HT-29 (cell line): Measurements from ENCODE around the gene STC2. TPM values are rescaled to one million over a fixed set of nuclear protein-coding genes. Genes with fewer than 3 reads are reported as not detected.
"Not testable (repeated sequence)": the region's sequence is repeated elsewhere in the genome, so short reads cannot be mapped to it uniquely, and the experiment has no call there.

ENCODE experiments used
- DNase-seq: peaks from one replicate; pipeline ENCODE4 v3.0.0-alpha.2; 2015; ENCODE audit warnings: low spot score
- total RNA-seq: library from RNA; depleted of rRNA; stranded (reverse); fragments of >200 nt; shearing (Covaris generic); gene quantifications from 2 replicates; pipeline ENCODE4 v1.2.3, GENCODE V29; 2014; rRNA removed

Gene STC2
- not detected in 2 replicates for total RNA-seq

DNA sequence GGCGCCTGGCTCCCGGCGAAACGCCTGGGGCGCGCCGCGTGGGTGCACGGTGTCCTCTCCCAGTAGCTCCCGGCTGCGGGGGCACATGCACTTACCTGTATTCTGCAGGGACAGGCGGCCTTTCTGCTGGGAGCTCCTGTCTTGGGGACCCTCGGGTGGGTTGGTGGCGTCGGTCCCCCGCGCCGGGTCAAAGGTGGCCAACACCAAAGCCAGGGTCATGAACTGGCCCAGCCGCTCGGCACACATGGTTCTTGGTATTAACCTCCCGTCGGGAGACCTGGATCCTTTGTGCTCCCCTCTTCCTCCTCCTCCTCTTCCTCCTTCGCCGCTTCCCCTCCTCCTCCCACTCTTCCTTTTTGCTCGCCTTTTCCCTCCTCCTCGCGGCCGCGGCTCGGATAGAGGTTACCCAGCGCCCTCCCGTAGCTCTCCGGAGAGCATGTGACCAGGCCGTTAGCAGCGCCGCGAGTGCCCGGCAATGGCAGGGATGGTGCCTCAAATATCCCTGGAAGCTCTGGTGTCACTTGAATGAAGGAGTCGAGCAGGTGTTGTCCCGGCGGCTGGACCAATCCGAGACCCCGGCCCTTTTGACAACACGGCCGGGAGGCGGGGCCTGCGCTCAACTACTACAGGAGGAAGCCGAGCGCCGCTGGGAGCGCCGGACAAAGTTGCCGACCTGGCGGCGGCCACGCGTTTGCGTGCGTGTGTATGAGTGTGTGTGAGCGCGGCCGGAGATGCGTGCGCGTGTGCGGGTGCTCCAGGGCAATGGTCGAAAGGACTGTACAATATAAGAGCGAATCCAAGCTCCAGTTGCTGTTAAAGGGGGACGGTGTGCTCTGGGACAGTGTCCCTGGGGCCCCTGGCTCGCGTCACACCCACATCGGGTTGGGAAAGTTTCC lies at the start of gene STC2:
STC2 (minus strand) TSS at position 467 of the 896 bp plus-strand sequence; CDS start at position 246, 221 bp downstream.
- DNase-seq = no peak

DNA sequence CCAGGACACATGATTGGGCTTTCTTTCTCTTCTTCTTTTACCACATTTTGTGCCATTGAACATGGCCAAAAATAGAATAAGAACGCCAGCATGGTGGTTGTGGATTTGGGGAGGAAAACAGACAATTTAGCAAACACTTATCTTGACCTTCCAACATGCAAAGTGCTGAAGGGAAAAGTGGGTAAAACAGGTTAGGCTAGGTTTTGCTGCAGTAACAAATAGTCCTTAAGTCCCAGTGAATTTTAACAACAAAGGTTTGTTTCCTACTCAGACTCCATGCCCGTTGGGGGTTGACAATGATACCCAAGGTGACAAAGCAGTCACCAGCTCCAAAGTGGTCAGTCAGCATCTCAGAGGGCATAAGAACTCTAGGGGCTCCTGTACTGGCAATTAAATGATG lies 43.2 kb upstream of the STC2 start:
- no peak for DNase-seq

DNA sequence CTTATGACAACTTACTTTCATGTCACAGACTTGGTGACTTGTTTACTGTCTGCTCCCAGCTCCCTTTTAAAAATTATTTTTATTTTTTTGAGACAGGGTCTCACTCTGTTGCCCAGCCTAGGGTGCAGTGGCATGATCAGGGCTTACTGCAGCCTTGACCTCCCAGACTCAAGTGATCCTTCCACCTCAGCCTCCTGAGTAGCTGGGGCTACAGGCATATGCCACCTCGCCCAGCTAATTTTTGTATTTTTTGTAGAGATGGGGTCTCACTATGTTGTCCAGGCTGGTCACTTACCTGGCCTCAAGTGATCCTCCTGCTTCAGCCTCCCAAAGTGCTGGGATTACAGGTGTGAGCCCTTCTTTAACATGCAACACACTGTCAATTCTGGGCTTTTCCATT lies 35.2 kb upstream of the STC2 start:
- DNase-seq = not testable (repeated sequence)

GRCh38 chr5:173355561-173355960 lies 27.3 kb upstream of the STC2 start:
- no peak for DNase-seq

GRCh38 chr5:173354645-173355044 lies 26.4 kb upstream of the STC2 start:
- no peak for DNase-seq

DNA sequence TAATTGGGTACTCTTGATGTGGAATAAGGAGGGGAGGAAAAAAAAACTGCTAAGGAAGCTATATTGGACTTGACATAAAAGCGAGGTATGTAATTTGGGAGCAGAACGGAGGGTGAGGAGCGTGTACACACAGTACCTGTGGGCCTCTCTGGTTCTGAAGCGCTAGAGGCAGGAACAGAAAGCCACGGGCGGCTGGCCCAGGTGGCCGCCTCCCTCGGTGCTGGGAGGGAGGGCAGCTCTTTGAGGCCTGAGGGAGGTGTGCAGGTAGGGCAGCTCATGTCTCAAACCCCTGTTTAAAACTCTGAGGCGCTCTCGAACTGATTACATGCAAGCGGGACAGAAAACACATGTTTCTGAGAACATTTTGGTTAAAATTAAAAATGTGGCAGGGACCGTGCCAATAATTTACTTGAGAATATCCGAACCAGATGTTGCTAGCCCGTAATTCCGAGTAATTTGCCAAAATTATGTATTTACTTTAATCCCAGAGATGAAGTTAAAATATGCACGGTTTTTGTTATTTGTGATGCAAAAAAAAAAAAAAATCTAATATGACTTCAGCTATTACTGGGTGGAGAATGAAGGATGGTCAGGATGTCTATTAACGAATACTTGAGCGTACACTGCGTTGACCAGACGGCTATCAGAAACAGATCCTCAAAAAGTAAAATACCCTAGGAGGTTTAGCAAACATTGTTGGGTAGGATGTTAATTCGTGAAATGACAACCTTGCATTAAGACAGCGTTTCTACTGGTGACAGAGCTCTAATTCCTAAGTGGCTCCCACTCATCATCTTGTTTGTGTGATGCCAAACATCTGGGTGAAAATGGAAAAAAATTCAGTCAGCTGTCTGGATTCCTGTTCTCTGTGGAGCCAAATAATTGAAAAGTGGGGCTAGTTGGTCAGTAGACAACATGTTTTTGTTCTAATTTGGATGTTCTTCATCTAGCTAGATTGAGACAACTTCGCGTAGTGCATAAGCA lies 24.4 kb upstream of the STC2 start:
- DNase-seq = no peak

DNA sequence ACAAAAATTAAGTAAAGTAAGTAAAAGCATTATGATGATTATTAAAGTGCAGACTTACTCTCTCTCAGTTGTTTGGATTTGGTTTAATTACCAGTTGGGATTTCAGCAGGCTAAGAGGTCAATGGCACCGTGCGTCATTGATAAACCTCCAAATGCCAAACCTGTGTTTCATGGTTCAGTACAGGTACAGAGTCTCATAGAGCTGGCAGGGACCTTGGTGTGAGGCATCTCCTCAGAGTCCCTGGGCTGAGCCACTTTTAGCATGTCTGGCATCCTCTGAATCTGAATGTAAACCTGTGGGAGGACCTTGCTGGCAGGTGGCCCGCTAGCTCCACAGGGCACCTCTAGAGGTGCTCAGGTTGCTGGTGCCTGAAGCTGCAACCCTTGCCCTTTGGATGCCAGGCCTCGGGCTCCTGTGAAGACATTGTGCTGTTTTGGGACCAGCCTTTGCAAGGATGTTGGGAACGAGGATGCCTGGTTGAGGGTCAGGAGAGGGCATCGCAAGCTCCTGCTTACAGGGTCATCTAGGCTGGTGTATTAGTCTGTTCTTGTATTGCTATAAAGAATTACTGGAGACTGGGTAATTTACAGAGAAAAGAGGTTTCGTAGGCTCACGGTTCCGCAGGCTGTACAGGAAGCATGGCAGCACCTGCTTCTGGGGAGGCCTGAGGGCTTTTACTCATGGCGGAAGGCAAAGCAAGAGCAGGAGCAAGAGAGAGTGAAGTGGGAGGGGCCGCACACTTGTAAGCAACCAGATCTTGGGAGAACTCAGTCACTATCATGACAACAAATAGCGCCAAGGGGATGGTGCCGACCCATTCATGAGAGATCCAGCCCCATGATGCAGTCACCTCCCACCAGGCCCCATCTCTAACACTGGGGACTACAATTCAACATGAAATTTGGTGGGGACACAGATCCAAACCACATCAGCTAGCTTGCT lies 14.9 kb upstream of the STC2 start:
- DNase-seq = no peak

DNA sequence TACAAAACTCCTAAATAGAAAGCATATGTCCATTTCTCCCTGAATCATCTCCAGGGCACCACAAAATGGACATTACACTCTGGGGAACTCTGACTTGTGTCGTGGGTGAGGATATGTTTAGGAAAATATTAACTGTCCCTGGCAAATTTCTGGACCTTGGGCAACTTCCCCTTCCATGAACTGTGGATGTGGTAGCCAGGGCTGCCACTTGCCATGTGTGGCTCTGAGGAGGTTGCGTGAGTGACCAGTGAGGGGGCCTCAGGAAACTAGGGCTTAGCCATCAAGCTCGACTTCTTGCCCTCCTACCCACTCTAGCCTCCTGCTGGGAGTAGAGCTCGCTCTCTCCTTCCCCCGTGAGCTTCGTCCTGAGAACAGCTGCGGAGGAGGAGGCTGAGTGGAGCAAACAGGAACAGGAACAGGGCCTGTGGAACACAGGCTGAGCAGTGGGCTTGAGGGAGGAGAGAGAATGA lies 13.8 kb upstream of the STC2 start:
- no peak for DNase-seq

DNA sequence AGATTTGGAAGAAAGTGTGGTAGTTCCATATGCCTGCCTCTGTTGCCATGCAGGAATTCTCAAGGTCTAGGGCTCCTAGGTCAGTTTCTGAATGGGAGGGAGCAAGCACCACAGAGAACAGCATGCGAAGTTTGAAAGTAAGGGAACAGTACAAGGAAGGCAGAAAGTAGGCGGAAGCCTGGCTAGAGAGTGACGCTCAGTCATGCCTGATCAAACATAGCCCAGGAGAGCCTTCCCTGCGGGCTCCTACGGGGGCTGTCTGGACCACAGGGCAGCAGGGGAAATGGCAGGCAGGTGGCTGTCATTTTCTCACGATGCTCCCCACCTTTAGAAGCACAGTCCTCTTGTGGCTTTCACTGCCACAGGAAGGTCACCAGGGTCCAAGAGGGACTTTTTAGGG lies 12.8 kb upstream of the STC2 start:
- no peak for DNase-seq

DNA sequence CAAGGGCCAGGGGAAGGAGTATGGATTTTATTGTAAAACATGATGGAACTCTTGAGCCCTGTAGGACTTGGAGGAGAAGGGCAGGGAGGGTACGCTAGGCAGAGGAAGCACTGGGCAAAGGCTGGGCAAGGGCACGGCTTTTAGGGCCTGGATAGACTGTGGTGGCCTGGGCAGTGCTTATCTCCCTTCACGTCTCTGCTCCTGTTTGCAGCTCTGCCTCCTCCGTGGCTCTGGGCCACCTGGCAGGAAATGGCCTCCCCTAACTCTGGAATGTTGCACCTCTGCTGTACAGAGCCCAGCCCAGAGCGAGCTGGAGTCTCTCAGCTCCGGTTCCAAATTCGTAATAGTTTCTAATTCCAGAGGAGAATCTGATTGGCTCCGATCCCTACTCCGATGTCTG lies 12.2 kb upstream of the STC2 start:
- DNase-seq = no peak

DNA sequence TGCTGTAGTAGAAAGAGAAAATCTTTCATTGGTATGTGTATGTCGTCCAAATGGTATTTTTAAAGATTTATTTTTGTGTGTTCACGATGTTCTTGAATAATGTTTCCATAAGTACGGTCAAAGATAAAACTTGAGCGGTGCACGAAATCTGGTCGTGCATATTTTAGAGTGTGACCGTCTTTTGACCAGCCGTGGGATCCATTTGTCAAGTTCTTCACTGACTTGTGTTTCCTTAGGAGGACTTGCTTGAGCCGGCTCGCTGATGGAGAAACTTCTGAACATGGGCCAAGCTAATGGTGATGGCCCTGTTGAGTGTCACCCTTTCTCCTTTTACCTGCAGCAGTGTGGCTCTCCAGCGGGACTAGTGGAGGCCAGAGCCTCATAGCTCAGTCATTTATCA lies 11.1 kb upstream of the STC2 start:
- no peak for DNase-seq

GRCh38 chr5:173338380-173339015 lies 10.3 kb upstream of the STC2 start:
- no peak for DNase-seq

DNA sequence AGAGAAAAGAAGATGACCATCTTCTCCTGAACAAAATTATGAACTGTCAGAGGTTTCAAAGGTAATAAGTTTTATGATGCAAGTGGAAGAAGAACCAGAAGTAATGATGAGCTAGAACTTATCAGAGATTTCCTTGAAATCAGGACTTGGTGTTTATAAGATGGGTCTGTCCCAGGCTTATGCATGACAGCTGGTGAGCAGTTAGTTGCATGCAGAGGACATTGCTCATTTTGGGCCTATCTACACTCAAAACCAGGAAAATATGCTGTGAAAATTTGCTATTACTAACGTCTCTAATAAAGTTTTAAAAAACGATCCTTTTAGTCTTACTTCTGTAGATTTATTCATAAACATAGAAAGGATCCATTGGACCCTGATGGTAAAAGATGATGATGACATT lies 6.6 kb upstream of the STC2 start:
- DNase-seq = no peak

DNA sequence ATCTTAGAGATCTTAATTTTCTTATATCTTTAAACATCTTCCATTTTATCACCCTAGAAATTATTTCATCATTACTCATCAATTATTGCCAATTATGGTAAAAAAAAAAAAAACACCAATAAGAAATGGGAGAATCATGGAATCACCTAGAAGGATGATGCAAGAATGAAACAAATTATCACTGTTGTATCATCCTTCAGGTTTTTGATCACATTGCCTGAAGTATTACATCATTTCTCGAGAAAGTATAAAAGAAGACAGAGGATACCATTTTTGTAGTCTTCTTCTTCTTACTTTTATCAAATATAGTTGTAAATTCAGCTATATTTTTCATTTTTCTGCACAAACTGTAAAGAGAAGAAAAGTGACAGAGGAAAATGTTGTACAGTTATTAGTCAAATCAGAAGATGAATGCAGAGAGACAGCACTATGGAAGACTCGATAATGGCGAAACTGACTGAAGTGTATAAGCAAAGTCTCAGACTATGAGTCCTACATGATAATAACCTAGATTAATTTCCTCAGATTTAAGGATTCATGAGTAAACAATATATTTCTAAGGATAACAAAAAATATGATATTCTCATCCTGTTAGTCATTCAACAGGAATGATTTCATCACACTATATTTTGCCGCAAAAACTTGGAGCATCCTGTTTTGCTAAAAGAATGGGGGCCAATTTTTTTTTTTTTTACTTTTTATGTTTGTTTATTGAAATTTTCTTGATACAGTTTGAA lies 5.9 kb upstream of the STC2 start:
- no peak for DNase-seq

DNA sequence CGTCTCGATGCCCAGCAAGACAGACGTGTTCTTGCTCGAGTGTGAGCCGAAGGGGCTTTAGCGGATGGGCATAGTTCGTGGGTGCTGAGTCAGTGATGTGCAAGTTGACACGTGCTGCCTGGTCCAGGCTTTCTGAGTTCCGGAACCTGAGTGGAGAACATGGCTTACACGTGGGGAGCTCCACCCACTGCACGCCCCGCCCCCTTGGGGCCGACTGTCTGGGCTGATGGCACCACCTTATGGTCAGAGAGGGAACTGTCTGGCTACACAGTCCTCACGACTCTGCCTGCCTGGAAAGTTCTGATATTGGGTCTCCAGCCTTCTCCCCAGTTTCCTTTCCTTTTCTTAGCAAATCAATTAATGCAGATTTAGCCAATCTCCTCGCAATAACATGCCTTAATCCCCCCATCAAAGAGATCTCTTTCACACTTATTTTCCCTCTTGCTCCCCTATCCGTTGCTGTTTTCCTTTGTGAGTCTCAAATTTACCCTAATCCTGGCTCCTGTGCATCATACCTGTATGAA lies 3.8 kb upstream of the STC2 start:
- DNase-seq = peak; percentile 83

- DNase-seq = no peak
Observed at GRCh38 chr5:173331287-173331686, 3.1 kb upstream of the STC2 start.

DNA sequence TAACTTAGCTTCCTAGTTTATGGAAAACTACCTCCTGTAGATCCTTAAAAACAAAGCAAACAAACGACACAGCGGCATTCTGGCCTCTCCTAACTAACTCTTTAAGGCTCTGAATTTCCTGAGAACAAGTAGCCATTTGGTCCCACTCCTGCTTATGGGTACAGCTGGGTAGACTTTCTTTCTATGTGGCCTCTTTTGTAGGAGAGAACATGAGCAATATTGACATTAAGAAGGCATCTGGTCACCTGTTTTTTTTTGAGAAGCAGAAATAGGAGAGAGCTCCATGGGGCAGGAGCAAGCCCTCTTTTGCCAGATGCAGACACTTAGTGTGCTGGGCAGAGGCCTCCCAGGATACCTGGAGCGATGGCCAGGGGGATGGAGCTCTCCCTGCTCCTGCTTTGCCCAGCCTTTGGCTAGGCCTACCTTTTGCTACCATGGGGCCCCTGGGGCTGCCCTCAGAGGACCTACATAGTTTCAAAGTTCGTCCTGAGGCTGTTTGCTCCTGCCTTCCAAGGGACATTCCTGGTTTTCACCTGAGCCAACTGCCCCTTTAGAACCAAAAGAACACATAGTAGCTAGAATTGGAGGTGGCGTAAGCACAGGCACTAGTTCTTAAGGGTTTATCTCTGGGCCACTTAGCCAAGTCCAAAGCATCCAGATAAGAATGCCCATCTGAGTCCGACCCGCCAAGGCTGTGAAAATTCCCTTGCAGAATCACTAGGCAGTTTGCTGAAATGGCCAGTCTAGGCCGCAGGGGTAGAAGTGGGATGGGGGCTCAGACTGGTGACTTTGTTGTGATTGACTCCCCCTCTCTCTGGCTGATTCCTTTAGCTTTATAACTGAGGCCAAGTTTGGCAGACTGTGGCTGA lies 2.4 kb upstream of the STC2 start:
- no peak for DNase-seq

- DNase-seq = no peak
Observed at GRCh38 chr5:173329491-173330337, 1.5 kb upstream of the STC2 start.
